Gastroesophageal sphincter (tissue), 3 donors: ENCODE results near the gene PF4V1.

ENCODE experiments used
- CTCF ChIP-seq, 4 experiments: fragments of 200-600 bp in 2 of 4; fragments of 450-650 bp in 2 of 4; sonication (generic) in 1 of 4; IDR thresholded peaks; one replicate each; pipeline ENCODE4 v1.5.1; 2017 to 2019; ENCODE audit warnings: antibody characterized with exemption in 4 of 4, mild to moderate bottlenecking in 2 of 4, moderate library complexity in 2 of 4
- EP300 ChIP-seq: sonication (generic); formaldehyde crosslinking; IDR thresholded peaks from one replicate; pipeline ENCODE4 v1.6.1; 2017; ENCODE audit warnings: antibody characterized with exemption, mild to moderate bottlenecking
- POLR2AphosphoS5 ChIP-seq: sonication (generic); formaldehyde crosslinking; IDR thresholded peaks from one replicate; pipeline ENCODE4 v1.6.1; 2017; ENCODE audit warnings: antibody characterized with exemption

GRCh38 chr4:73896416-73896815, 43.3 kb downstream of the PF4V1 start:
- TF ChIP-seq CTCF (IDR thresholded peaks at IDR 0.05) (no peak), EP300 (no peak), POLR2AphosphoS5 (no peak)
